ENCODE data around the gene GNAT2.

GNAT2 gene

GRCh38 chr1:109631513-109632505, 12.4 kb upstream of the GNAT2 start:
- in situ Hi-C loops (cut with HindIII; ENCODE audit: low pct_ligation_motif_present, low sequenced_read_pairs), result no loop called here
- H3K36me3 ChIP-seq (replicated peaks), result peaks cover 52% of the 10 kb centered on the region
- H3K4me3 ChIP-seq (ENCODE audit: low read depth, low read length), result no peak overlapping the region
- no peak for DNase-seq
- no peak overlapping the region for H3K27ac ChIP-seq
- H3K27me3 ChIP-seq (replicated peaks), result no peaks in the 10 kb centered on the region
- no peak for TF ChIP-seq CTCF (IDR thresholded peaks at IDR 0.05; ENCODE audit: low read depth, low read length, missing control alignments)

- TF ChIP-seq CTCF (IDR thresholded peaks at IDR 0.05; ENCODE audit: low read depth, low read length, missing control alignments), result no peak
- Histone ChIP-seq H3K36me3 (replicated peaks) (peaks cover 60% of the 10 kb centered on the region), H3K27me3 (replicated peaks) (no peaks in the 10 kb centered on the region), H3K4me3 (ENCODE audit: low read depth, low read length) (no peak overlapping the region), H3K27ac (no peak overlapping the region)
- in situ Hi-C loops (cut with HindIII; ENCODE audit: low pct_ligation_motif_present, low sequenced_read_pairs), result no loop called here
- no peak for DNase-seq
Measured at GRCh38 chr1:109630898-109631512, 11.6 kb upstream of the GNAT2 start.

- Histone ChIP-seq H3K27me3 (replicated peaks) (no peaks in the 10 kb centered on the region), H3K36me3 (replicated peaks) (peaks cover 61% of the 10 kb centered on the region)
Measured at GRCh38 chr1:109630081-109630897, 10.9 kb upstream of the GNAT2 start.

GRCh38 chr1:109629372-109630030, 10.1 kb upstream of the GNAT2 start:
- Histone ChIP-seq H3K27ac (no peak overlapping the region), H3K4me3 (ENCODE audit: low read depth, low read length) (no peak overlapping the region), H3K36me3 (replicated peaks) (peaks cover 61% of the 10 kb centered on the region), H3K27me3 (replicated peaks) (no peaks in the 10 kb centered on the region)
- in situ Hi-C loops (cut with HindIII; ENCODE audit: low pct_ligation_motif_present, low sequenced_read_pairs), result no loop called here
- DNase-seq, result no peak
- TF ChIP-seq CTCF (IDR thresholded peaks at IDR 0.05; ENCODE audit: low read depth, low read length, missing control alignments), result no peak

More at GRCh38 chr1:109630081-109630897, 10.9 kb upstream of the GNAT2 start:
- Histone ChIP-seq H3K27ac (no peak overlapping the region), H3K4me3 (ENCODE audit: low read depth, low read length) (no peak overlapping the region)
- in situ Hi-C loops (cut with HindIII; ENCODE audit: low pct_ligation_motif_present, low sequenced_read_pairs), result no loop called here
- TF ChIP-seq CTCF (IDR thresholded peaks at IDR 0.05; ENCODE audit: low read depth, low read length, missing control alignments), result peak; percentile 35
- no peak for DNase-seq

GRCh38 chr1:109628540-109629321, 9.3 kb upstream of the GNAT2 start:
- no peak for DNase-seq
- Histone ChIP-seq H3K27ac (no peak overlapping the region), H3K4me3 (ENCODE audit: low read depth, low read length) (no peak overlapping the region), H3K27me3 (replicated peaks) (no peaks in the 10 kb centered on the region), H3K36me3 (replicated peaks) (peaks cover 61% of the 10 kb centered on the region)
- TF ChIP-seq CTCF (IDR thresholded peaks at IDR 0.05; ENCODE audit: low read depth, low read length, missing control alignments), result no peak
- in situ Hi-C loops (cut with HindIII; ENCODE audit: low pct_ligation_motif_present, low sequenced_read_pairs), result no loop called here
